HG03439 (cell line): ENCODE data around the gene CLEC1A.

Experiments used
- ATAC-seq: cut with Tn5 transposase; IDR thresholded peaks from one replicate; pipeline ENCODE4 v1.9.1; 2021; ENCODE audit warnings: mild to moderate bottlenecking, moderate library complexity; ENCODE audit not compliant: unreplicated experiment

CLEC1A gene, protein sequence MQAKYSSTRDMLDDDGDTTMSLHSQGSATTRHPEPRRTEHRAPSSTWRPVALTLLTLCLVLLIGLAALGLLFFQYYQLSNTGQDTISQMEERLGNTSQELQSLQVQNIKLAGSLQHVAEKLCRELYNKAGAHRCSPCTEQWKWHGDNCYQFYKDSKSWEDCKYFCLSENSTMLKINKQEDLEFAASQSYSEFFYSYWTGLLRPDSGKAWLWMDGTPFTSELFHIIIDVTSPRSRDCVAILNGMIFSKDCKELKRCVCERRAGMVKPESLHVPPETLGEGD

DNA sequence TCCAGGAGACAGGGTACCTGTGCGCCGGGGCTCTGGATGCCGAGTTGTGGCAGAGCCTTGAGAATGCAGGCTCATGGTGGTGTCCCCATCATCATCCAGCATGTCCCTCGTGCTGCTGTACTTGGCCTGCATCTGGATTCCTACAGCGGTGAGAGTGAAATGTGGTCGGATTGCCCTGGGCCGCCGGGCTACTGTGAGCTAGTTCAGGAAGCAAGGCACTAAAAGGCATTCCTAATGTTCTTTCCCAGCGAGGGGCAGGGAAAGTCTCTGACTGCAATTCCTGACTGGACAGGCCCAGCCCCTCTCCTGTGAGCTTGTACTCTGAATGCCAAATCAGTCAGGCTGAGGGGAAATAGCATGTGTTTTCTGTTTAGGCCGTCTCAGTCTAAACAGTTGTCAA lies at the start of gene CLEC1A:
TSS of gene CLEC1A (minus strand) at position 195 of the 400 bp plus-strand sequence. CDS start at position 132, 63 bp downstream.
- ATAC-seq, result no peak

DNA sequence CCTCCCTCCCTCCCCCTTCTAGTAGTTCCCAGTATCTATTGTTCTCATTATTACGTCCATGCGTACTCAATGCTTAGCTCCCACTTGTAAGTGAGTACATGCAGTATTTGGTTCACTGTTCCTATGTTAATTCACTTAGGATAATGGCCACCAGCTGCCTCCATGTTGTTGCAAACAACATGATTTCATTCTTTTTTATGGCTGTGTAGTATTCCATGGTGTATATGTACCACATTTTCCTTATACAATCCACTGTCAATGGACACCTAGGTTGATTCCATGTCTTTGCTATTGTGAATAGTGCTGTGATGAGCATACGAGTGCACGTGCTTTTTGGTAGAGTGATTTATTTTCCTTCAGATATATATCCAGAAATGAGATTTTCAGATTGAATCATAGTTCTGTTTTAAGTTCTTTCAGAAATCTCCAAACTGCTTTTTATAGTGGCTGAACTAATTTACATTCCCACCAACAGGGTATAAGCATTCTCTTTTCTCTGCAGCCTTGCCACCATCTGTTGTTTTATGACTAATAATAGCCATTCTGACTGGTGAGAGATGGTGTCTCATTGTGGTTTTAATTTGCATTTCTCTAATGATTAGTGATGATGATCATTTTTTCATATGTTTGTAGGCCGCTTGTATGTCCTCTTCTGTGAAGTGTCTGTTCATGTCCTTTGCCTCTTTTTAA lies 49.1 kb upstream of the CLEC1A start:
- peak; percentile 77 for ATAC-seq

DNA sequence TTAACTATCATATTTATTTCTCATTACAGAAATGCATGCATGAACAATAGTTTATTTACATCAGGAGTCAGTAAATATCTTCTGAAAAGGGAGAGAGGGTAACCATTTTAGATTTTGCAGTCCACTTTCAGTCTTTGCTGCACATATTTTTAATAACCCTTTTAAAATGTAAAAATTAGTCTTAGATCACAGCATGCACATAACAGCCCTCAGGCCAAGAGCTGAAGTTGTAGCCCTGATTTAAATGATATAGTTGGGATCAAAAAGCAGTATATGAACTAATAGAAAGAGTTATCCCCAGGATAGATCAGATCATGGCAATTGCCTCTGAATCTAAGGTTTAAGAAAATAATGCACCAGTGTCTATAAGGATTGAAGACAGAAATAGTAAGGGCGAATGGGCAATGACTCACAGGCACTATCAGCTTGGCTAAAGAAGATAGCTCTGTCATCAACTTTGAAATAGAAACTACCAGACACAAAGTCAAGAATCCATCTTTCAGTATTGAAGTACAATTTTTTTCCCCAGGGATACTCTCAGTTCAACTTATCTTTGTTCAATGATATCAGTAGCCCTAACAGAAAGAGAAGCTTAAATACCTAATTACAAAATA lies 44.3 kb upstream of the CLEC1A start:
- no peak for ATAC-seq

DNA sequence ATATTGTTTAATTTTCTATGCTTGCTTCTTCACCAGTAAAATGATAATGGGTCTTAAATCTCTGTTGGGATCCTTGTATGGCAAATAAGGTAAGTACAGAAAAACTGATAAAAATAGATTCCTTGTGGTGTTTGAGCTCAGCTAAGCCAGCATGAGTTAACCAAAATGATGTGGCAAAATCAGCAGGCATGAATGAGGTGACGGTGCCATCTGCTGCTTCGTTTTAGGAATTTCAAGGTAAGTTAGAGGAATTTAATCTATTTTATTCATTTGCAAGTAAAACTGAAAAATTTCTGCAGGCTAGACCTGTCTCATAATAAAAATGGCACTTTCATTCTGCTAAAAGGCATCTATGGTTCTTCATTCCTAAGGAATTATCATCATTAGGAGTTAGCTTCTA lies 41.2 kb upstream of the CLEC1A start:
- ATAC-seq, result no peak

DNA sequence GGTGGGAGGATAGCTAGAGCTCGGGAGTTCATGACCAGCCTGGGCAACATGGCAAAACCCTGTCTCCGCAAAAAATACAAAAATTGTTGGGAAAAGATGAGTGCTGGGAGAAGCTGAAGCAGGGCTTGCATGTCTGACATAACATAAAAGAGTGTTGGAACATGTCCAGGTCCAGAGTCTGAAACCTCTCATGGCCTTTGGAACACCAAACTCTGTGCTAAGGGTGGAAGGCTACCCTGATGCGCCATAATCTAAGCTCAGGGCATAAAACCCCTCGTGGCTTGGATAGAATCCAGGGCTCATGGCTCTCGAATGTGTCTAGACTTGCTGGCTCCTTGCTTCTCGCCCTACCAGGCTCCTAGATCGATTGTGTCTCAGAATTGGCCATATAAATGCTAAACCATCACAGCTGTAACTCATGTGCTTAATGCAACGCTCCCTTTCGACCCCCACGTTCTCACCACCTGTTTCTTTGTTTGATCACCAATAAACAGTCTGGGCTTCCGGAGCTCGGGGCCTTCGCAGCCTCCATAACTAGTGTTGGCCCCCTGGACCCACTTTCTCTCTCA lies 37.9 kb upstream of the CLEC1A start:
- no peak for ATAC-seq

DNA sequence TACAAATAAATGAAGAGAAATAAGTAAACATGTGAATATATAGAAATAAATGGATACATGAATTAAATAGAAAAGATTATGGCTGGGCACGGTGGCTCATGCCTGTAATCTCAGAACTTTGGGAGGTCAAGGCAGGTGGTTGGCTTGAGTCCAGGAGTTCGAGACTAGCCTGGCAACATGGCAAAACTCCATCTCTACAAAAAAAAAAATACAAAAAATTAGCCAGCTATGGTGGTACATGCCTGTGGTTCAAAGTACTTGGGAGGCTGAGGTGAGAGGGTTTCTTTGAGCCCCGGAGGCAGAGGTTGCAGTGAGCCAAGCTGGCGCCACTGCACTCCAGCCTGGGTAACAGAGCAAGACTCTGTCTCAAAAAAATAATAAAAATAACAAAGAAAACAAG lies 36.3 kb upstream of the CLEC1A start:
- no peak for ATAC-seq

DNA sequence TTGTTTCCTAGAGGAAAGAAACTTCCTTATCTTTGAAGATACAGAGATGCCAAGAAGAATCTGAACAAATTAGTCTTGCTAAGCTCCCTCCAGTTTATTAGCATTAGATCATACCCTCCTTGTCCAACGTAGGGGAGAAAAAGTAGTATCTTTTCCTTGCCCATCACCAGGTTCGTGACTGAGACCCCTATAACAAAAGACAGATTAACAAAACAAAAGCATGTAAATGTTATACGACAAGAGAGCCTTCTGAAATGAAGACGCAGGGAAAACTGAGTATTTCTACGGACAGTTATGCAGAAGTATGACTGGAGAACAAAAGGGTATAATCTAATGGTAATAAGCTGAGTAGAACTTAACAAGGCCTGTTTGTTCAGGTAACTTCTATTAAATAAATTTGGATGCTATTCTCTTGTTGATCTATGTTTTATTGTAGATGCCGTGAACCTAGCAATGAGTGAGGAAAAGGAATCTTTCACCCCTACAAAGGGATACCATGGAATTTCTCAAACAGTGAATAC lies 34.1 kb upstream of the CLEC1A start:
- ATAC-seq, result no peak

DNA sequence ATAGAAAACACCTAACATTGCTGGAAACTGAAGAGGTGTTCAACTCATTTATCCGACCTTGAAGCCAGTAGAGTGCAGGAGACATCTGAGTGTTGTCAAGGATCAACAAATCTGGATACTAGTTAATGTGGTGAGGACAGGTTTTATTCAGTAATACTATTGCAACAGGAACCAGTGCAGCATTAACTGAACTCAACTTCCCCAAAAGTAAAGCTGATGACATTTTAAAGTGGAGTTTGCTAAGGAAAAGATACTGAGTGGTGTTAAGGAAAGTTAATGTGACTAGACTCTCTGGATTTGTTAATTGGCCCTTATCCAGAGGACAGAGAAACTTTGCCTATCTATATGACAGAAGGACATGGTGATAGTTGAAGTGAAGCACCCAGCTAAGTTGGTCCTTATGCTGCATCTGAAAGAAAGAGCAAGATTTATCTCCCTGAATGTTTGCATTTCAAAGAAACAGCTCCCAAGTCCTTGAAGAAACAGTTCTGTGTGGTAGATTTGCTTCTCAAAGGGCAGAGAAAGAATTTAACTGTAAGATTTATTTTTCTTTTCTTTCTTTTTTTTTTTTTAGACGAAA lies 32.4 kb upstream of the CLEC1A start:
- no peak for ATAC-seq

DNA sequence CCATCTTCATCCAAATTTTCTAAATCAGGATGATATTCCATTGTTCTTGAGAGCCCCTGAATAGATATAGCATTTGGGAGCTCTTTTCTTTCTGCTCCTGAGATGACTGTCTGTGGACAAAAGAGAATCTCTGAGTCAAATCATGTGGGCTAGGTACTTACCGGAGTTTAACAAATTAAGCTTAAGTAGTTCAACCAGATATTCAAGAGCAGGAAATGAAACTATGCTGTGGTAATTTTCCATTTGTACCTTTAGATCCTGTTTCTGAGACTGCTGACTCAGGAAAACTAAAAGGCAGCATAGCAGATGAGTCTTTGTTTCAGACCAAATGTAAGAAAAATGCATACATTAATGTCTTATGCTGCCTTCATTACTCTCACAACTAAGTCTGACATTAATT lies 31.3 kb upstream of the CLEC1A start, which contains the start of gene CLEC7A:
TSS of gene CLEC7A (minus strand) at position 158 of the 400 bp plus-strand sequence. CDS start at position 41, 117 bp downstream.
- peak; percentile 83 for ATAC-seq

DNA sequence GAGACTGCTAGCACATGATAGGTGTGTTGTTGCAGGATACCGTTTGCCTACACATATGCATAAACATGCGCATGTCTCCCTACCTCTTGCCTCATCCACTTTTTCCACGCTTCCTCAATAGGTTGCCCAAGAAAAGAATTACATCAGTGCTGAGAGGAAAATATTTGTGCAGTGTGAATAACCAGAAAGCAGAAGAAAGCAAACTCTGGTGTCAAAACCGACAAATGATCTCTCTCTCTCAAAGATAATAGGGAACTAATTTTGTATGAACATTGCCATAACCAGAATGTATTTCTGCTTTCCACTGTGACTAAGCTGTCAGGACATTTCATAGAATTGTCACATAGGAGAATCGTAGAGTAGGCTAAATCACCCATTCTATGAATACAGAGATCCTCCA lies 29.9 kb upstream of the CLEC1A start:
- no peak for ATAC-seq

DNA sequence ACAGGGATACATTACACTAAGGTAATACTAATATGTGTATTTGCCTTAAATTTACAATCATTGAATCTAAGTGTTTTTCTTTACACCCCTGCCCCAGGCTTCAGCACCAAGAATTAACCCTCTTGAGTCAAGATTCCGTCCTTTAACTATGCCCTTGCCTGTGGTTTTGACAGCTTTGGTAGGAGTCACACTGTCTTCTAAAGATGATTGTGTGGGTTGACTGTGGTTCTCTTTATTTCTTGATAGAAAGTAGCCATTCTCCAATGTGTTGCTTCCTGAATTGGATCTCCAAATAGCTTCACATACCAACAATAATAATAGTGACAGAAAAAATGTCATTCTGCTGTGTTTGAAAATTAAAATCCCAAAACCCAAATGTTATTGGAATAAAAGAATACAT lies 27.6 kb upstream of the CLEC1A start:
- no peak for ATAC-seq

DNA sequence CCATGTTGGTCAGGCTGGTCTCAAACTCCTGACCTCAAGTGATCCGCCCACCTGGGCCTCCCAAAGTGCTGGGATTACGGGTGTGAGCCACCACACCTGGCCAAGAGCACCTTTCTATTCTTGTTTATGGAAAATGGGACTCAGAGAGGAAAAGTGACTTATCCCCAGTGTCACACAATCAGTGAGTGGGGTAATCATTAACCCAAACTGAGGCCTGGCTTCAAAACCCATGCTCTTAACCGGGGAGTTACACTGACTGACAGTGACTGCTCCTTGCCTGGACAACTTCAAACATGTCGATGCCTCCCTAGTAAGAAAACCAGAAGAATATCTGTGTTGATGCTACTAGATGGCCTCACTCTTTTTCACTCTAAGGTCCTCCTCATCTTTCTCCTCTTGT lies 23.9 kb upstream of the CLEC1A start:
- no peak for ATAC-seq

DNA sequence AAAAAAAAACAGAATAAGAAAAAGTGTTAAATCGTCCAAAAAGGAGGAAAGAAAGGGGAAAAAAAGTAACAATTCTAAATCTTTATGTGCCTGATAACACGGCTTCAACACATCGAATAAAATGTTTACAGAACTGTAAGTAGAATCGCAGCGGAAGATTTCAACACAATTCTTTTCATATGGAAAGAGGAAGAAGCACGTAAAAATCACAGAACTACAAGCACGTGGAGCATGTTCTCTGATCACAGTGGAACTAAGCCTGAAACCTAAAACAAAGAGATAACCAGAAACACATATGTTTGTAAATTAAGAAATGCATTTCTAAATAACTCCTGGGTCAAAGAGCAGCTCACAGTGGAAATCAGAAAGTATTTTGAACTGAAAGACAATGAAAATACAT lies 22.5 kb upstream of the CLEC1A start:
- no peak for ATAC-seq

DNA sequence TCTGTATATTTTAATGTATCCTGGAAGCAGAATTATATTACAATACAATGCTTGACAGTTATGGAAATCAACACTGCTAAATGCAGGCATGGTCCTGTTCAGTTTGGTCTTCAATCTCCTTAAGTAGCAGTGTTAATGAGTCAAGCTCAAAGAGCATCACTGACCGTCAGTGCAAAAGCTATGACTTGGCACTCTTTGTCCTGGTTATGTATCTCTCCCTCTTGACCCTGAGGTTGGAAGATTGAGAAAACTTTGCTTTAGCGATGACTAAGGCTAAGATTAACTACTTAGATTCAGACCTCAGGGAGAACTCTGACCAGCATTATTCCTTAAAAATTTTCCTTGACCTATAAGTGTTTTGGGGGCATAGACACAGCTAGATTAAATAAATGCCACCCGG lies 20.3 kb upstream of the CLEC1A start:
- ATAC-seq, result no peak

DNA sequence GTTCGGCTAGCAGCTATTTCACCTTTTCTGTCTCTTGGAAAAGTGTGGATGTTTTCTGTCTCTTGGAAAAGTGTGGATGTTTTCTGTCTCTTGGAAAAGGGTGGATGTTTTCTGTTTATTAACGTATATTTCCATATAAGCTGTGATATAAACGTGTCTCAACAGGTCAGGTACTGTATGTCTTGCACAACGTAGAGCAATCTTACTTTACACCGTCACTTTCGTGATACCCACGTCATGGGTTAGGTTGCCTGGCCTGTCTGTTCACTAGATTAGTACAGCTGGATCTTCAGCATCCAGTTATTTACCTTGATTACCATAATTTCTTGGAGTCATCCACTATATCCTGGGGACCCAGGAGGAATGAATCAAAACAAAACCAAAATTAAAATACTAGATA lies 17.1 kb upstream of the CLEC1A start:
- ATAC-seq, result no peak

DNA sequence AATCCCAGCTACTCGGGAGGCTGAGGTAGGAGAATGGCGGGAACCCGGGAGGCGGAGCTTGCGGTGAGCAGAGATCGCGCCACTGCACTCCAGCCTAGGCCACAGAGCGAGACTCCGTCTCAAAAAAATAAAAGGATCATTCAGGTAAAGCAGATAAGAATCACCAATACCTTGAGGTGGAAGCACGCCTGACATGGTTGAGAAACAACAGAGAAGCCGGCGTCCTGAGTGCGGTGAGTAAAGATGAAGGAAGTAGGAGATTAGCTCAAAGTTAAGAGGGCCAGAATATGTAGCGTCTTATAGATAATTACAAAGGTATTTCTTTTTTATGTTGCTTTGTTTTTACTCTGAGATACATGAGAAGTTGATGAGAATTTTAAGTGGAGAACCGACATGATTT lies 16.5 kb upstream of the CLEC1A start:
- no peak for ATAC-seq

DNA sequence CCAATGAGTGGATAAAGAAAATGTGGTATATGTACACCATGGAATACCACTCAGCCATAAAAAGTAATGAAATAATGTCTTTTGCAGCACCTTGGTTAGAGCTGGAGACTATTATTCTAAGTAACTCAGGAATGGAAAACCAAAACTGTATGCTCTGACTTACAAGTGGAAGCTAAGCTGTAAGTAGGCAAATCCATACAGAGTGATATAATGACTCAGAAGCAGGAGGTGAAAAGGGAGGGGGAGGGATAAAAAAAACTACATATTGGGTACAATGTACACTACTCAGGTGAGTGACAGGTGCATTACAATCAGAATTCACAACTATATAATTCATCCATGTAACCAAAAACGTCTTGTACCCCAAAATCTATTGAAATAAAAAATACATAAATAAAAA lies 15.1 kb upstream of the CLEC1A start:
- ATAC-seq, result no peak

DNA sequence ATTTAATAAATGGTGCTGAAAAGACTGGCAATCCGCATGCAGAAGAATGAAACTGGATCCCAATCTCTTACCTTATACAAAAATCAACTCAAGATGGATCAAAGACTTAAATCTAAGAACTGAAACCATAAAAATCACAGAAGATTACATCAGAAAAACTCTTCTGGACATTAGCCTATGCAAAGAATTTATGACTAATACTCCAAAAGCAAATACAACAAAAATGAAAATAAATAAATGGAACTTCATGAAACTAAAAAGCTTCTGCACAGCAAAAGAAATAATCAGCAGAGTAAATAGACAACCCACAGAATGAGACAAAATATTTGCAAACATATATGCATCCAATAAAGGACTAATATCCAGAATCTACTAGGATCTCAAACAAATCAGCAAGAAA lies 14.3 kb upstream of the CLEC1A start:
- no peak for ATAC-seq

DNA sequence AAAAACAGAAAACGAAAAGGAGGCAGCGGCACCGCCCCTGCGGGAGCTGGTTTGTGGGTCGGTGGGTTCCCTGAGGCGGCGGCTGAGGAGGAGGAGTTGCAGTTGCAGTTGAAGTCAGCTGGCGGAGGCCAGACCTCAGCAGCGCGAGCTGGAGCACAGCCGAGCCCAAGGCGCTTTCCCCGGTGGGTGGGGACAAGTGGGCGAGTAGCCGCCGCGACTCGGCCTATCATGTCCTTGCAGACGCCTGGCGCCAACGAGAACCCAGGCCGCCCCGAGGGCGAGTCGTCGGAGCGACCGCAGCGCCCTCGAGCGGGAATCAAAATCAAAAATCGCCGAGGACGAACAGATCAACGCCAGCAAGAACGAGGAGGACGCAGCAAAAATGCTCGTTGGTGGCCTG lies 12.7 kb upstream of the CLEC1A start:
- no peak for ATAC-seq

DNA sequence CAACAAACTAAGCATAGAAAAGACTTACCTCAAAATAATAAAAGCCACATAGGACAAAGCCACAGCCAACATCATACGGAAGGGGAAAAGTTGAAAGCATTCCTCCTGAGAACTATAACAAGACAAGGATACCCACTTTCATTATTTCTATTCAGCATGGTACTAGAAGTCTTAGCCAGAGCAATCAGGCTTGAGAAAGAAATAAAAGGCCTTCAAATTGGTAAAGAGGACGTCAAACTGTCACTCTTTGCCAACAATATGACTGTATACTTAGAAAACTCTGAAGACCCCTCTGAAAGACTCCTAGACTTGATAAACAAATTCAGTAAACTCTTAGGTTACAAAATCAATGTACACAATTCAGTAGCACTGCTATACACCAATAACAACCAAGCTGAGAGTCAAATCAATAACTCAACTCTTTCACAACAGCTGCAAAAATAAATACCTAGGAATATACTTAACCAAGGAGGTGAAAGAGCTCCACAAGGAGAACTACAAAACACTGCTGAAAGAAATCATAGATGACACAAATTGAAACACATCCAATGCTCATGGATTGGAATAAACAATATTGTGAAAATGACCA lies 11.6 kb upstream of the CLEC1A start:
- no peak for ATAC-seq

DNA sequence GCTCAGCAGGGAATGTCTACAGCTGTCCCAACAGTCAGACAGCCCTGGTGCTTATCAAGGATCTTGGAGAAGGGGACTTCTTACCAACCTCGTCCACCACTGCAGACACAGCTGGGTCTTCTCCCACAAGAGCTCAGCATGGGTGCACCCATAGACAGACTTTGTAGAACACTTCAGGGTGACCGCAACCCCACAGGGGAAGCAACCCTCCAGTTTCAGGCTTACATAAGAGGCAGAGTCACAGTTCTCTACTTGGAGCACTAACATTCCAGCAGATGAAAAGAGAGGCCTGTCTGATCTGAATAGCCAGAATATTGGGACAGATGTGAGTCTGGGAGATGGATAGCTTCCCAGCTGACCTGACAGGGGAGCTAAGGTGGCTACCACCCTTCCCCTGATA lies 3.5 kb upstream of the CLEC1A start:
- no peak for ATAC-seq
